ENCODE data around the gene CDH23. TPM values are rescaled to one million over a fixed set of nuclear protein-coding genes. Genes with fewer than 3 reads are reported as not detected.

Gene CDH23
- total RNA-seq, 4 donors from 2014 or later, result 7.1 to 56.2 (median 25.4) TPM

DNA sequence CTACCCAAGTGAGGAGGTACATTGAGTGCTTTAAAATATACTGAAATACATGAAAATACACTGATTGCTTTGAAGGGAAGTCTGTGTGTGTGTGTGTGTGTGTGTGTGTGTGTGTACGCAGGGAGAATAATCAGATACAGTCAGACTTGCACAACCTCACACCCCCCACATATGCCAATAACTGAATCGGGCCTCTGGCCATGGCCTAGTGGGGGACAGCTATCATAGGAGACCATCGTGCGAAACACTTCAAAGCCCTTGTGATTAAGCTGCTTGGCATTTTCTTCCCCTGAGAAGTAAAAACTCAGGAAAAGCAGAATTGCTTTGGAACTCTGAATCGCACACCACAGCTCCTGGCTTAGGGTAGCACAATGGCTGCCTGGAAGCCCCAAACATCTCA lies 187.7 kb downstream of the CDH23 start:
- Histone ChIP-seq H3K9me3 (no peaks in the 10 kb centered on the region), H3K27ac (no peak overlapping the region), H3K36me3 (no peaks in the 10 kb centered on the region), H3K4me3 (no peak overlapping the region), H3K27me3 (no peaks in the 10 kb centered on the region), H3K4me1 (no peaks in the 10 kb centered on the region)
- no peak for TF ChIP-seq POLR2A (IDR thresholded peaks at IDR 0.05)
- TF ChIP-seq, protein P1, sequence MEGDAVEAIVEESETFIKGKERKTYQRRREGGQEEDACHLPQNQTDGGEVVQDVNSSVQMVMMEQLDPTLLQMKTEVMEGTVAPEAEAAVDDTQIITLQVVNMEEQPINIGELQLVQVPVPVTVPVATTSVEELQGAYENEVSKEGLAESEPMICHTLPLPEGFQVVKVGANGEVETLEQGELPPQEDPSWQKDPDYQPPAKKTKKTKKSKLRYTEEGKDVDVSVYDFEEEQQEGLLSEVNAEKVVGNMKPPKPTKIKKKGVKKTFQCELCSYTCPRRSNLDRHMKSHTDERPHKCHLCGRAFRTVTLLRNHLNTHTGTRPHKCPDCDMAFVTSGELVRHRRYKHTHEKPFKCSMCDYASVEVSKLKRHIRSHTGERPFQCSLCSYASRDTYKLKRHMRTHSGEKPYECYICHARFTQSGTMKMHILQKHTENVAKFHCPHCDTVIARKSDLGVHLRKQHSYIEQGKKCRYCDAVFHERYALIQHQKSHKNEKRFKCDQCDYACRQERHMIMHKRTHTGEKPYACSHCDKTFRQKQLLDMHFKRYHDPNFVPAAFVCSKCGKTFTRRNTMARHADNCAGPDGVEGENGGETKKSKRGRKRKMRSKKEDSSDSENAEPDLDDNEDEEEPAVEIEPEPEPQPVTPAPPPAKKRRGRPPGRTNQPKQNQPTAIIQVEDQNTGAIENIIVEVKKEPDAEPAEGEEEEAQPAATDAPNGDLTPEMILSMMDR (IDR thresholded peaks at IDR 0.05), result no peak
- no peak for DNase-seq
- intact Hi-C loops (cut with DNase I; ENCODE audit: low total_unique reads), result no loop called here

- Histone ChIP-seq H3K27me3 (no peaks in the 10 kb centered on the region), H3K9me3 (no peaks in the 10 kb centered on the region), H3K4me1 (no peaks in the 10 kb centered on the region), H3K36me3 (no peaks in the 10 kb centered on the region), H3K27ac (no peak overlapping the region), H3K4me3 (no peak overlapping the region)
- intact Hi-C loops (cut with DNase I; ENCODE audit: low total_unique reads), result no loop called here
- no peak for DNase-seq
- TF ChIP-seq, protein P1 (IDR thresholded peaks at IDR 0.05), result no peak
- TF ChIP-seq POLR2A (IDR thresholded peaks at IDR 0.05), result no peak
Measured at GRCh38 chr10:71584902-71585563, 188.3 kb downstream of the CDH23 start.

- TF ChIP-seq, protein P1 (IDR thresholded peaks at IDR 0.05), result no peak
- TF ChIP-seq POLR2A (IDR thresholded peaks at IDR 0.05), result no peak
- DNase-seq, result no peak
- no peaks in the 10 kb centered on the region for H3K27me3 ChIP-seq
- H3K4me1 ChIP-seq, result no peaks in the 10 kb centered on the region
- no peak overlapping the region for H3K27ac ChIP-seq
- intact Hi-C loops (cut with DNase I; ENCODE audit: low total_unique reads), result no loop called here
- H3K9me3 ChIP-seq, result no peaks in the 10 kb centered on the region
- no peak overlapping the region for H3K4me3 ChIP-seq
- H3K36me3 ChIP-seq, result no peaks in the 10 kb centered on the region
Measured at GRCh38 chr10:71585564-71586290, 189.0 kb downstream of the CDH23 start.

DNA sequence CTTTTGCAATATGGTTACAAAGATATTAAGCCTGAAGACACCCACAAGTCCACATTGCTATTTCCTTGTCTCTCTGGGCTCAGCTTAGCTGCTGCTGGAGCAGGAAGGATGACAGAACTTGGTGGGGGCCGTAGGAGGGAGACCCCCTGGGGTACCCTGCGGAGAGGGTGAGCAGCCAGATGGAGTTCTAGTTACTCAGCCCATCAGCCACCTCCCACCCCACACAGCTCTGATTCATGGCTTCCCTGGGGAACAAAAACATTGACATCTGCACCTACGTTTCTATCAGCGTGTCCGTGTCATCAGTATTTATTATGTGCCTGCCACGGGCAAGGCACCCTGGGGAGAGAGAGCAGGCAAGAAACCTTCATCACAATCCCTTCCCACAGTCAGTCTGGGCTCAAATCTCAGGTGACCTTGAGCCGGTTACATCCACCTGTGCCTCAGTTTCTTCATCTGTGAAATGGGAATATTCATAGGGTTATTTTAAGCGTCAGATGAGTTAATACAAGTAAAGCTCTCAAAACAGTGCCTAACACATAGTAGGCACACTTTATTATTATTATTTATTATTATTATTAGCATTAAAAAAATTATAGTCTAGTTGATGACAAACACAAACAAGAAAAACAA lies 191.3 kb downstream of the CDH23 start:
- no peaks in the 10 kb centered on the region for H3K4me1 ChIP-seq
- intact Hi-C loops (cut with DNase I; ENCODE audit: low total_unique reads), result no loop called here
- H3K27me3 ChIP-seq, result no peaks in the 10 kb centered on the region
- H3K27ac ChIP-seq, result no peak overlapping the region
- no peak for DNase-seq
- no peak overlapping the region for H3K4me3 ChIP-seq
- TF ChIP-seq, protein P1 (IDR thresholded peaks at IDR 0.05), result no peak
- TF ChIP-seq POLR2A (IDR thresholded peaks at IDR 0.05), result no peak
- H3K36me3 ChIP-seq, result no peaks in the 10 kb centered on the region
- no peaks in the 10 kb centered on the region for H3K9me3 ChIP-seq

DNA sequence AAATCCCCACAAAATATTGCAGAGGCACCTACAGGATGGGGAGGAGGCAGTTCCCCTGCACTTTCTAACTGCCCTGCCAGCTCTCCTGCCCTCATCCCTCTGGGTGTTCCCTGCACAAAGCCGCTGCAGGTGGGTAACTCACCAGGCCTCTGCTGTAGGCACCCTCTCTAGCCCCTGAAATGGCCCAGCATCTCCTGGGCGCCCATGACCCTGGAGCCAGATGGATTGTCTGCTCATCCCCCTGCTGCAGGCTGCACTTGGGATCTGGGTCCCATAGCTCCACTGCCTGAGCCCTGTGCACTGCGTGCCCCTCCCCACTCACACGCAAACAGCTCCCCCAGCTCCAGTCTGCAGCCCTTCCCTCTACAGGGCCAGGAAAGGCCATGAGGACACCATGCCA lies 192.0 kb downstream of the CDH23 start:
- Histone ChIP-seq H3K27ac (no peak overlapping the region), H3K9me3 (no peaks in the 10 kb centered on the region), H3K36me3 (no peaks in the 10 kb centered on the region), H3K4me1 (no peaks in the 10 kb centered on the region), H3K4me3 (no peak overlapping the region), H3K27me3 (no peaks in the 10 kb centered on the region)
- DNase-seq, result no peak
- intact Hi-C loops (cut with DNase I; ENCODE audit: low total_unique reads), result no loop called here
- TF ChIP-seq, protein P1 (IDR thresholded peaks at IDR 0.05), result no peak
- TF ChIP-seq POLR2A (IDR thresholded peaks at IDR 0.05), result no peak

Data from uterus (tissue), 4 donors.